GM23338 (cell line): Measurements from ENCODE around the gene ITGB2. TPM values are rescaled to one million over a fixed set of nuclear protein-coding genes. Genes with fewer than 3 reads are reported as not detected.

Source experiments
- ATAC-seq: fragments of 200-7000 bp; cut with Tn5 transposase; 3 replicates; pipeline ENCODE4 v1.9.1; 2020
- DNase-seq: peaks from one replicate; pipeline ENCODE4 v3.0.0-alpha.2; 2015; ENCODE audit warnings: low spot score
- H2AFZ ChIP-seq: fragments of 200-600 bp; sonication (generic); 2 replicates; pipeline ENCODE4 v1.8.0; 2016; ENCODE audit warnings: antibody characterized with exemption, mild to moderate bottlenecking, moderate library complexity
- H3F3A ChIP-seq: fragments of 200-600 bp; sonication (generic); replicated peaks from 2 replicates; pipeline ENCODE4 v1.8.0; 2017; ENCODE audit warnings: antibody characterized with exemption, mixed run types, low read depth
- H3K27ac ChIP-seq: fragments of 200-600 bp; sonication (generic); 2 replicates; pipeline ENCODE4 v1.6.1; 2016; ENCODE audit warnings: low read depth
- H3K27me3 ChIP-seq: fragments of 200-600 bp; sonication (generic); 2 replicates; pipeline ENCODE4 v1.8.0; 2016; ENCODE audit warnings: mild to moderate bottlenecking, mixed run types, moderate library complexity; ENCODE audit not compliant: insufficient read depth
- H3K36me3 ChIP-seq: fragments of 200-600 bp; sonication (generic); 2 replicates; pipeline ENCODE4 v1.8.0; 2016; ENCODE audit warnings: mild to moderate bottlenecking; ENCODE audit not compliant: insufficient read depth
- H3K4me1 ChIP-seq: fragments of 200-600 bp; sonication (generic); 2 replicates; pipeline ENCODE4 v1.8.0; 2016; ENCODE audit warnings: mild to moderate bottlenecking, moderate library complexity; ENCODE audit not compliant: insufficient read depth
- H3K4me2 ChIP-seq: fragments of 200-600 bp; sonication (generic); 2 replicates; pipeline ENCODE4 v1.7.1; 2017; ENCODE audit warnings: mixed run types
- H3K4me3 ChIP-seq: fragments of 200-600 bp; sonication (generic); 2 replicates; pipeline ENCODE4 v1.6.1; 2016; ENCODE audit warnings: mixed run types
- H3K79me2 ChIP-seq: fragments of 200-600 bp; sonication (generic); replicated peaks from 2 replicates; pipeline ENCODE4 v1.8.0; 2017; ENCODE audit warnings: mild to moderate bottlenecking; ENCODE audit not compliant: insufficient read depth
- H3K9me2 ChIP-seq: fragments of 200-600 bp; sonication (generic); 2 replicates; pipeline ENCODE4 v1.8.0; 2017; ENCODE audit not compliant: insufficient read depth
- H4K20me1 ChIP-seq: fragments of 200-600 bp; sonication (generic); replicated peaks from 2 replicates; pipeline ENCODE4 v1.8.0; 2017; ENCODE audit warnings: mild to moderate bottlenecking; ENCODE audit not compliant: insufficient read depth
- H3K27ac Mint-ChIP-seq: 2 replicates; pipeline ENCODE4 v1.8.0; 2020; ENCODE audit warnings: inconsistent platforms, mild to moderate bottlenecking, moderate library complexity, mixed read lengths
- H3K27me3 Mint-ChIP-seq: 3 replicates; pipeline ENCODE4 v1.8.0; 2022; ENCODE audit warnings: low read depth, mild to moderate bottlenecking, moderate library complexity, mixed read lengths, inconsistent platforms; ENCODE audit not compliant: insufficient read depth, poor library complexity
- H3K36me3 Mint-ChIP-seq: 3 replicates; pipeline ENCODE4 v1.8.0; 2021; ENCODE audit warnings: low read depth, mild to moderate bottlenecking, inconsistent platforms, moderate library complexity, mixed read lengths
- H3K4me1 Mint-ChIP-seq: 3 replicates; pipeline ENCODE4 v1.8.0; 2020; ENCODE audit warnings: mild to moderate bottlenecking, inconsistent platforms, mixed read lengths
- H3K4me3 Mint-ChIP-seq: 3 replicates; pipeline ENCODE4 v1.8.0; 2021; ENCODE audit warnings: moderate library complexity, mild to moderate bottlenecking, inconsistent platforms, mixed read lengths
- H3K9me3 Mint-ChIP-seq: 3 replicates; pipeline ENCODE4 v1.8.0; 2020; ENCODE audit warnings: moderate library complexity, mild to moderate bottlenecking, inconsistent platforms, mixed read lengths
- CREB1 ChIP-seq: fragments of 250-450 bp; sonication (Bioruptor Pico); IDR thresholded peaks from 2 replicates; pipeline ENCODE4 v1.5.0; 2020; ENCODE audit warnings: low read depth, mild to moderate bottlenecking, moderate library complexity
- CTCF ChIP-seq, 2 experiments: fragments of 200-600 bp in 1 of 2; sonication (generic) in 1 of 2; conservative IDR thresholded peaks; 2 replicates each; pipeline versions ENCODE4 v1.5.1 to v1.6.1; 2016 to 2017; ENCODE audit warnings: antibody characterized with exemption in 2 of 2, low read depth in 2 of 2, mild to moderate bottlenecking in 2 of 2, moderate library complexity in 1 of 2
- EZH2 ChIP-seq: fragments of 200-600 bp; sonication (generic); IDR thresholded peaks from one replicate; pipeline ENCODE4 v1.8.0; 2017; ENCODE audit warnings: antibody characterized with exemption, mild to moderate bottlenecking, low read depth; ENCODE audit not compliant: unreplicated experiment
- EZH2phosphoT487 ChIP-seq: fragments of 200-600 bp; sonication (generic); IDR thresholded peaks from one replicate; pipeline ENCODE4 v1.8.1; 2018; ENCODE audit warnings: antibody characterized with exemption; ENCODE audit not compliant: unreplicated experiment
- JUNB ChIP-seq: IDR thresholded peaks from one replicate; pipeline ENCODE4 v1.6.1; 2016; ENCODE audit warnings: antibody characterized with exemption; ENCODE audit not compliant: unreplicated experiment
- NANOG ChIP-seq: IDR thresholded peaks from 2 replicates; pipeline ENCODE4 v1.6.1; 2016; ENCODE audit warnings: antibody characterized with exemption, borderline replicate concordance
- POLR2AphosphoS5 ChIP-seq: IDR thresholded peaks from 2 replicates; pipeline ENCODE4 v1.6.1; 2016; ENCODE audit warnings: antibody characterized with exemption, low read depth
- REST ChIP-seq: IDR thresholded peaks from one replicate; pipeline ENCODE4 v1.6.1; 2018; ENCODE audit warnings: antibody characterized with exemption; ENCODE audit not compliant: unreplicated experiment
- STAT1 ChIP-seq: IDR thresholded peaks from one replicate; pipeline ENCODE4 v1.6.1; 2016; ENCODE audit warnings: antibody characterized with exemption; ENCODE audit not compliant: unreplicated experiment
- ZNF114 ChIP-seq: fragments of 250-450 bp; sonication (Bioruptor Pico); IDR thresholded peaks from 2 replicates; pipeline ENCODE4 v1.5.0; 2020; ENCODE audit warnings: mild to moderate bottlenecking, moderate library complexity
- ZNF331 ChIP-seq: fragments of 250-450 bp; sonication (Bioruptor Pico); IDR thresholded peaks from 2 replicates; pipeline ENCODE4 v1.5.0; 2020; ENCODE audit warnings: low read depth, mild to moderate bottlenecking, moderate library complexity
- polyA plus RNA-seq: library from polyadenylated mRNA; unstranded; fragments of >200 nt; fragmentation: Nextera tagmentation; extraction: Ambion mirVana; gene quantifications from 2 replicates; pipeline ENCODE4 v1.2.1, GENCODE V29; 2016
- total RNA-seq: library from RNA; depleted of rRNA; stranded (reverse); fragments of >200 nt; shearing (Covaris generic); gene quantifications from 2 replicates; pipeline ENCODE4 v1.2.3, GENCODE V29; 2014

The ITGB2 gene
- total and polyA plus RNA-seq, 2 experiments from 2014 or later: 0.44 to 0.63 TPM

GRCh38 chr21:44872649-44873355, 47.9 kb downstream of the ITGB2 start (continued):
- TF ChIP-seq REST (no peak), CTCF (conservative IDR thresholded peaks at IDR 0.05; ENCODE audit: low read depth in 2 of 2) (no peak), EZH2phosphoT487 (no peak), STAT1 (no peak), ZNF114 (no peak), NANOG (no peak)

DNA sequence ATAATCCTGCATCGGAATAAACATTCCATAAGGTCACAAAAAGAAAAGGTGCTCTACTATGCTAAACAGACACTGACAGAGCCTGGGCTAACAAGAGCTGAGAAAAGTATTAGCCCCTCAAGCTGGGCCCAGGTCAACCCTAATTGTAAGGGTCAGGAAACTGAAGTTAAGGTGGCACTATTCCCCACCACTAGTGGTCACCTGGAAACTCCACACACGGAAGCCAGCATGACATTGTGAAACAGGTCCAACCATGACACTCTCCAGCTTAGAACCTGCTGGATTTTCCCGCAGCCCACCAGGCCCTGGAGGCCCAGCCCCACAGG, 48.4 kb downstream of the ITGB2 start:
- Mint-ChIP-seq H3K36me3 (peaks cover 6% of the 10 kb centered on the region; the same call in 2 of the 3 replicates), H3K4me1 (peaks cover 41% of the 10 kb centered on the region), H3K27ac (peak overlapping the region; percentile 36; the same call in 1 of the 2 replicates), H3K4me3 (peak overlapping the region; percentile 94), H3K9me3 (no peaks in the 10 kb centered on the region), H3K27me3 (peaks cover 28% of the 10 kb centered on the region)
- no peaks in the 10 kb centered on the region for H3K9me2 ChIP-seq
- H3F3A ChIP-seq: peaks cover 4% of the 10 kb centered on the region; the same call in 1 of the 2 replicates
- DNase-seq (no peak), ATAC-seq (no peak)
- no peak overlapping the region for H3K27ac ChIP-seq
- H4K20me1 ChIP-seq: peaks cover 44% of the 10 kb centered on the region
- H3K27me3 ChIP-seq: peaks cover 27% of the 10 kb centered on the region
- H3K4me2 ChIP-seq: peak overlapping the region; percentile 99
- no peaks in the 10 kb centered on the region for H3K36me3 ChIP-seq
- H3K4me3 ChIP-seq: peak overlapping the region; percentile 92
- no peak overlapping the region for H2AFZ ChIP-seq
- H3K4me1 ChIP-seq: peaks cover 35% of the 10 kb centered on the region
- peaks cover 57% of the 10 kb centered on the region for H3K79me2 ChIP-seq
- TF ChIP-seq JUNB (no peak), CREB1 (CRISPR knock-in tag) (no peak), ZNF114 (no peak), ZNF331 (CRISPR knock-in tag) (no peak), REST (no peak), NANOG (no peak), POLR2AphosphoS5 (no peak), EZH2 (no peak)
